ENCODE measurements around the gene RGS19. TPM values are rescaled to one million over a fixed set of nuclear protein-coding genes. Genes with fewer than 3 reads are reported as not detected.
A peak's percentile ranks its signal among the peaks of the same experiment; 100 is the strongest.

Gene RGS19
- total and polyA plus RNA-seq, 2 of the 8 experiments (the other 6 are each of a cell fraction or from before 2014, with no cell fraction given) = 12.7 to 16.8 TPM

- 85% methylated on average over 2 of the region's 3 CpGs; no CpG with 5 or more reads in 1 of the 2 experiments for WGBS, 2 experiments (ENCODE audit: extremely low coverage in 1 of 2, insufficient coverage in 1 of 2, insufficient read length in 1 of 2, insufficient replicate concordance in 2 of 2, low coverage in 1 of 2, low lambda C conversion rate in 2 of 2, missing lambda C conversion rate in 1 of 2)
Observed at GRCh38 chr20:64037199-64037497, 42.2 kb downstream of the RGS19 start.

More at GRCh38 chr20:64037199-64037497, 42.2 kb downstream of the RGS19 start:
- Histone ChIP-seq H3K4me3 (ENCODE audit: extremely low read depth in 1 of 4, insufficient read depth in 2 of 4, low read depth in 3 of 4, low read length in 4 of 4) (peak overlapping the region in 1 of 4 experiments; percentile 73; a peak in 1 of 8 replicates), H4K20me1 (replicated peaks in 1 of 2; ENCODE audit: control insufficient read depth in 1 of 2, insufficient read depth in 2 of 2, low read length in 2 of 2) (peaks cover 0 to 3% of the 10 kb centered on the region in 2 experiments), H2BK15ac (ENCODE audit: low read length) (no peak overlapping the region), H3K23me2 (ENCODE audit: low read depth, low read length) (peaks cover 3% of the 10 kb centered on the region; the same call in 1 of the 2 replicates), H3K18ac (ENCODE audit: extremely low read depth, low read length) (no peak overlapping the region), H3K4ac (replicated peaks; ENCODE audit: insufficient read length, low read depth, low read length) (no peak overlapping the region), H3K36me3 (ENCODE audit: control insufficient read depth in 2 of 4, insufficient read depth in 4 of 4, low read length in 3 of 4) (peaks cover 1 to 6% (median 4%) of the 10 kb centered on the region in 4 experiments; a peak in 5 of 8 replicates), H2BK12ac (ENCODE audit: low read depth, low read length) (peak overlapping the region; percentile 50; the same call in 1 of the 2 replicates), H3K79me1 (ENCODE audit: low read depth, low read length) (no peaks in the 10 kb centered on the region; the same call in 1 of the 2 replicates), H2AK5ac (ENCODE audit: low read depth, low read length) (no peak overlapping the region), H2AFZ (ENCODE audit: low read length) (no peak overlapping the region), H3K27ac (ENCODE audit: low read depth, low read length) (no peak overlapping the region), H4K8ac (ENCODE audit: extremely low read depth, insufficient read depth, low read length) (no peak overlapping the region), H3K23ac (ENCODE audit: insufficient read length) (no peak overlapping the region), H3K9ac (replicated peaks in 1 of 4; ENCODE audit: extremely low read depth in 1 of 4, low read depth in 3 of 4, low read length in 3 of 4) (no peak overlapping the region), H3K27me3 (replicated peaks in 1 of 4; ENCODE audit: control insufficient read depth in 3 of 4, extremely low read depth in 1 of 4, insufficient read depth in 3 of 4, low read length in 3 of 4) (peaks cover 16 to 47% (median 39%) of the 10 kb centered on the region in 4 experiments), H4K5ac (ENCODE audit: insufficient read length, low read depth, low read length) (no peak overlapping the region), H3K14ac (ENCODE audit: insufficient read length) (no peak overlapping the region), H2BK5ac (ENCODE audit: low read depth, low read length) (no peak overlapping the region), H3K4me2 (ENCODE audit: insufficient read depth in 1 of 2, low read depth in 2 of 2, low read length in 2 of 2) (peak overlapping the region in 1 of 2 experiments; percentile 8; a peak in 2 of 4 replicates), H3K79me2 (ENCODE audit: control insufficient read depth in 1 of 2, insufficient read depth in 2 of 2, low read length in 2 of 2) (no peaks in the 10 kb centered on the region), H3K9me3 (ENCODE audit: insufficient read depth in 2 of 2, low read depth in 1 of 2, low read length in 1 of 2) (no peaks in the 10 kb centered on the region), H4K91ac (replicated peaks; ENCODE audit: insufficient read length, low read length) (no peak overlapping the region), H2BK120ac (replicated peaks; ENCODE audit: low read depth, low read length) (no peak overlapping the region), H3K4me1 (replicated peaks in 1 of 4; ENCODE audit: control insufficient read depth in 3 of 4, insufficient read depth in 4 of 4, low read length in 3 of 4) (peaks cover 0 to 23% (median 16%) of the 10 kb centered on the region in 4 experiments; a peak in 6 of 7 replicates), H2BK20ac (ENCODE audit: low read length) (no peak overlapping the region), H3K56ac (replicated peaks; ENCODE audit: insufficient read length, low read depth, low read length) (no peak overlapping the region)
- DNase-seq (ENCODE audit: low read depth in 1 of 2, low spot score in 2 of 2) (no peak), FAIRE-seq (no peak)
- no peak for TF ChIP-seq TAF1 (IDR thresholded peaks at IDR 0.05; ENCODE audit: low read depth, low read length)
- no peak for TF ChIP-seq KDM1A (IDR thresholded peaks at IDR 0.05; ENCODE audit: borderline replicate concordance, low read length)
- TF ChIP-seq BRCA1 (IDR thresholded peaks at IDR 0.05; ENCODE audit: low read depth, low read length) = no peak
- TF ChIP-seq TCF12 (IDR thresholded peaks at IDR 0.05; ENCODE audit: low read depth, low read length) = no peak
- no peak for TF ChIP-seq SIRT6 (IDR thresholded peaks at IDR 0.05; ENCODE audit: low read length)
- TF ChIP-seq SAP30 (IDR thresholded peaks at IDR 0.05; ENCODE audit: insufficient read depth, insufficient replicate concordance, low read length) = no peak
- TF ChIP-seq HDAC6 (IDR thresholded peaks at IDR 0.05; ENCODE audit: low read depth, low read length) = no peak
- TF ChIP-seq RAD21 (IDR thresholded peaks at IDR 0.05 in 1 of 2, conservative IDR thresholded peaks at IDR 0.05 in 1 of 2; ENCODE audit: low read depth in 2 of 2, low read length in 2 of 2) = no peak
- CTCF ChIA-PET (ENCODE audit: partially characterized antibody) = interaction anchor here (1.0 to 7.3 kb wide), 12 partner anchors 10 to 106 kb away, joined by 3 to 73 read pairs (median 6); partner anchors contain the start of genes LKAAEAR1, PRPF6, SOX18 and TCEA2
- POLR2A ChIA-PET (ENCODE audit: partially characterized antibody) = interaction anchor here (1.3 to 1.9 kb wide), 4 partner anchors 16 to 37 kb away, joined by 3 to 8 read pairs (median 4); no protein-coding TSS in a partner anchor
